WTC11 (cell line): Measurements from ENCODE around the gene GREB1. TPM values are rescaled to one million over a fixed set of nuclear protein-coding genes. Genes with fewer than 3 reads are reported as not detected.
A peak's percentile ranks its signal among the peaks of the same experiment; 100 is the strongest.

Experiments
- ATAC-seq: fragments of 200-7000 bp; cut with Tn5 transposase; 2 replicates; pipeline ENCODE4 v1.10.0; 2021; ENCODE audit warnings: mild to moderate bottlenecking, moderate library complexity
- CTCF ChIA-PET: fragments of 300-600 bp; sonication (Branson Sonifier 250); formaldehyde crosslinking; loops from one replicate; lab custom pipeline; 2021; ENCODE audit warnings: antibody characterized with exemption; lab: Charles Lee
- POLR2A ChIA-PET: fragments of 350-600 bp; sonication (Branson Sonifier 250); formaldehyde crosslinking; loops from one replicate; lab custom pipeline; 2021; ENCODE audit warnings: antibody characterized with exemption; lab: Charles Lee
- DNase-seq: peaks from one replicate; pipeline ENCODE4 v3.0.0; 2021; ENCODE audit warnings: low spot score
- H3K27ac Mint-ChIP-seq: 2 replicates; pipeline ENCODE4 v1.8.0; 2021; ENCODE audit warnings: mixed read lengths
- H3K27me3 Mint-ChIP-seq: 2 replicates; pipeline ENCODE4 v1.8.0; 2021; ENCODE audit warnings: low read depth, mild to moderate bottlenecking, moderate library complexity, mixed read lengths
- H3K36me3 Mint-ChIP-seq: 2 replicates; pipeline ENCODE4 v1.8.0; 2021; ENCODE audit warnings: mixed read lengths
- H3K4me1 Mint-ChIP-seq: 2 replicates; pipeline ENCODE4 v1.8.0; 2022; ENCODE audit warnings: mixed read lengths
- H3K4me3 Mint-ChIP-seq: 2 replicates; pipeline ENCODE4 v1.8.0; 2021; ENCODE audit warnings: mild to moderate bottlenecking, moderate library complexity, mixed read lengths
- H3K9me3 Mint-ChIP-seq: 2 replicates; pipeline ENCODE4 v1.8.0; 2021; ENCODE audit warnings: mixed read lengths
- IRF1 ChIP-seq: sonication (generic); formaldehyde crosslinking; IDR thresholded peaks from 2 replicates; pipeline ENCODE4 v1.8.0; 2023; ENCODE audit warnings: missing genetic modification reagents
- IRF2 ChIP-seq: sonication (generic); formaldehyde crosslinking; IDR thresholded peaks from 2 replicates; pipeline ENCODE4 v1.8.0; 2022; ENCODE audit warnings: low read depth, missing genetic modification reagents, borderline replicate concordance
- NFE2L1 ChIP-seq: sonication (generic); formaldehyde crosslinking; IDR thresholded peaks from 2 replicates; pipeline ENCODE4 v1.8.1; 2023; ENCODE audit warnings: missing genetic modification reagents
- TEAD1 ChIP-seq: sonication (generic); formaldehyde crosslinking; IDR thresholded peaks from 2 replicates; pipeline ENCODE4 v1.8.0; 2022; ENCODE audit warnings: mild to moderate bottlenecking, missing genetic modification reagents
- ZNF423 ChIP-seq: fragments of 250-450 bp; sonication (Bioruptor Pico); IDR thresholded peaks from 2 replicates; pipeline ENCODE4 v2.1.2; 2022; ENCODE audit warnings: mild to moderate bottlenecking, moderate library complexity
- total RNA-seq: library from RNA; stranded (reverse); gene quantifications from 3 replicates; pipeline ENCODE4 v1.2.3, GENCODE V29; 2021
- TF ChIP-seq, protein P1 (sequence below): sonication (generic); formaldehyde crosslinking; IDR thresholded peaks from 2 replicates; pipeline ENCODE4 v1.8.1; 2023; ENCODE audit warnings: mild to moderate bottlenecking, missing genetic modification reagents, borderline replicate concordance
- TF ChIP-seq, protein P2 (sequence below): fragments of 250-450 bp; sonication (Bioruptor Pico); IDR thresholded peaks from 2 replicates; pipeline ENCODE4 v1.9.0; 2021; ENCODE audit warnings: mild to moderate bottlenecking, borderline replicate concordance
- TF ChIP-seq, protein P3 (sequence below): sonication (generic); formaldehyde crosslinking; conservative IDR thresholded peaks from 2 replicates; pipeline ENCODE4 v1.8.1; 2022; ENCODE audit warnings: mild to moderate bottlenecking, missing genetic modification reagents

Gene GREB1
- total RNA-seq, 1 experiment from 2014 or later = 35.7 TPM

DNA sequence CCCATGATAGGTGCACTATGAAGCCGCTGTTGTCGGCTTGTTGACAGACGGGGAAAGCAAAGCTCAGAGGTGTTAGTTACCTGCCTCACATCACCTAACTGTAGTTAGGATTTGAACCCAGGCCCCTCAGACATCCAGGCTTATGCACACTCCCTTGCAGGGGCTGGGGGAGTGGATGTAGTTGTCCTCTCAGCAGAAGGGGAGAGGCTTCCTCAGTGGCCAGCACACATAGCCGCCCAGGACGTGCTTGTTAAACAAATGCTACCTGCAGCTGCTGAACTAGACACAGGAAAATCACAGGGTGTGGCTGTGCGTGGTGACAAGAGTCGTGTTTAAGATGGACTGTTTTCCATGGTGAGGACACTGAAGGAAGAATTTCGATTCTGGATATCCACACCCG lies 39.2 kb downstream of the GREB1 start (continued):
- TF ChIP-seq TEAD1 (CRISPR knock-in tag) = no peak

GRCh38 chr2:11573418-11574175 lies 39.8 kb downstream of the GREB1 start:
- Mint-ChIP-seq H3K36me3 (peaks cover 17% of the 10 kb centered on the region), H3K27ac (peak overlapping the region; percentile 86), H3K4me1 (peaks cover 41% of the 10 kb centered on the region), H3K9me3 (no peaks in the 10 kb centered on the region), H3K4me3 (no peak overlapping the region), H3K27me3 (no peaks in the 10 kb centered on the region)
- TF ChIP-seq ZNF423 (CRISPR knock-in tag) (peak; percentile 71), IRF1 (no peak)
- TF ChIP-seq, protein P1, sequence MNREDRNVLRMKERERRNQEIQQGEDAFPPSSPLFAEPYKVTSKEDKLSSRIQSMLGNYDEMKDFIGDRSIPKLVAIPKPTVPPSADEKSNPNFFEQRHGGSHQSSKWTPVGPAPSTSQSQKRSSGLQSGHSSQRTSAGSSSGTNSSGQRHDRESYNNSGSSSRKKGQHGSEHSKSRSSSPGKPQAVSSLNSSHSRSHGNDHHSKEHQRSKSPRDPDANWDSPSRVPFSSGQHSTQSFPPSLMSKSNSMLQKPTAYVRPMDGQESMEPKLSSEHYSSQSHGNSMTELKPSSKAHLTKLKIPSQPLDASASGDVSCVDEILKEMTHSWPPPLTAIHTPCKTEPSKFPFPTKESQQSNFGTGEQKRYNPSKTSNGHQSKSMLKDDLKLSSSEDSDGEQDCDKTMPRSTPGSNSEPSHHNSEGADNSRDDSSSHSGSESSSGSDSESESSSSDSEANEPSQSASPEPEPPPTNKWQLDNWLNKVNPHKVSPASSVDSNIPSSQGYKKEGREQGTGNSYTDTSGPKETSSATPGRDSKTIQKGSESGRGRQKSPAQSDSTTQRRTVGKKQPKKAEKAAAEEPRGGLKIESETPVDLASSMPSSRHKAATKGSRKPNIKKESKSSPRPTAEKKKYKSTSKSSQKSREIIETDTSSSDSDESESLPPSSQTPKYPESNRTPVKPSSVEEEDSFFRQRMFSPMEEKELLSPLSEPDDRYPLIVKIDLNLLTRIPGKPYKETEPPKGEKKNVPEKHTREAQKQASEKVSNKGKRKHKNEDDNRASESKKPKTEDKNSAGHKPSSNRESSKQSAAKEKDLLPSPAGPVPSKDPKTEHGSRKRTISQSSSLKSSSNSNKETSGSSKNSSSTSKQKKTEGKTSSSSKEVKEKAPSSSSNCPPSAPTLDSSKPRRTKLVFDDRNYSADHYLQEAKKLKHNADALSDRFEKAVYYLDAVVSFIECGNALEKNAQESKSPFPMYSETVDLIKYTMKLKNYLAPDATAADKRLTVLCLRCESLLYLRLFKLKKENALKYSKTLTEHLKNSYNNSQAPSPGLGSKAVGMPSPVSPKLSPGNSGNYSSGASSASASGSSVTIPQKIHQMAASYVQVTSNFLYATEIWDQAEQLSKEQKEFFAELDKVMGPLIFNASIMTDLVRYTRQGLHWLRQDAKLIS = no peak
- TF ChIP-seq, protein P2, sequence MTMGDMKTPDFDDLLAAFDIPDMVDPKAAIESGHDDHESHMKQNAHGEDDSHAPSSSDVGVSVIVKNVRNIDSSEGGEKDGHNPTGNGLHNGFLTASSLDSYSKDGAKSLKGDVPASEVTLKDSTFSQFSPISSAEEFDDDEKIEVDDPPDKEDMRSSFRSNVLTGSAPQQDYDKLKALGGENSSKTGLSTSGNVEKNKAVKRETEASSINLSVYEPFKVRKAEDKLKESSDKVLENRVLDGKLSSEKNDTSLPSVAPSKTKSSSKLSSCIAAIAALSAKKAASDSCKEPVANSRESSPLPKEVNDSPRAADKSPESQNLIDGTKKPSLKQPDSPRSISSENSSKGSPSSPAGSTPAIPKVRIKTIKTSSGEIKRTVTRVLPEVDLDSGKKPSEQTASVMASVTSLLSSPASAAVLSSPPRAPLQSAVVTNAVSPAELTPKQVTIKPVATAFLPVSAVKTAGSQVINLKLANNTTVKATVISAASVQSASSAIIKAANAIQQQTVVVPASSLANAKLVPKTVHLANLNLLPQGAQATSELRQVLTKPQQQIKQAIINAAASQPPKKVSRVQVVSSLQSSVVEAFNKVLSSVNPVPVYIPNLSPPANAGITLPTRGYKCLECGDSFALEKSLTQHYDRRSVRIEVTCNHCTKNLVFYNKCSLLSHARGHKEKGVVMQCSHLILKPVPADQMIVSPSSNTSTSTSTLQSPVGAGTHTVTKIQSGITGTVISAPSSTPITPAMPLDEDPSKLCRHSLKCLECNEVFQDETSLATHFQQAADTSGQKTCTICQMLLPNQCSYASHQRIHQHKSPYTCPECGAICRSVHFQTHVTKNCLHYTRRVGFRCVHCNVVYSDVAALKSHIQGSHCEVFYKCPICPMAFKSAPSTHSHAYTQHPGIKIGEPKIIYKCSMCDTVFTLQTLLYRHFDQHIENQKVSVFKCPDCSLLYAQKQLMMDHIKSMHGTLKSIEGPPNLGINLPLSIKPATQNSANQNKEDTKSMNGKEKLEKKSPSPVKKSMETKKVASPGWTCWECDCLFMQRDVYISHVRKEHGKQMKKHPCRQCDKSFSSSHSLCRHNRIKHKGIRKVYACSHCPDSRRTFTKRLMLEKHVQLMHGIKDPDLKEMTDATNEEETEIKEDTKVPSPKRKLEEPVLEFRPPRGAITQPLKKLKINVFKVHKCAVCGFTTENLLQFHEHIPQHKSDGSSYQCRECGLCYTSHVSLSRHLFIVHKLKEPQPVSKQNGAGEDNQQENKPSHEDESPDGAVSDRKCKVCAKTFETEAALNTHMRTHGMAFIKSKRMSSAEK (CRISPR knock-in tag) = no peak
- ChIA-PET CTCF (interaction anchor here (0.7 to 3.2 kb wide), 5 partner anchors 9 to 441 kb away, joined by 3 to 17 read pairs (median 7); no protein-coding TSS in a partner anchor), POLR2A (no interaction called here)
- DNase-seq = peak; percentile 43
- peak; percentile 84 for ATAC-seq

DNA sequence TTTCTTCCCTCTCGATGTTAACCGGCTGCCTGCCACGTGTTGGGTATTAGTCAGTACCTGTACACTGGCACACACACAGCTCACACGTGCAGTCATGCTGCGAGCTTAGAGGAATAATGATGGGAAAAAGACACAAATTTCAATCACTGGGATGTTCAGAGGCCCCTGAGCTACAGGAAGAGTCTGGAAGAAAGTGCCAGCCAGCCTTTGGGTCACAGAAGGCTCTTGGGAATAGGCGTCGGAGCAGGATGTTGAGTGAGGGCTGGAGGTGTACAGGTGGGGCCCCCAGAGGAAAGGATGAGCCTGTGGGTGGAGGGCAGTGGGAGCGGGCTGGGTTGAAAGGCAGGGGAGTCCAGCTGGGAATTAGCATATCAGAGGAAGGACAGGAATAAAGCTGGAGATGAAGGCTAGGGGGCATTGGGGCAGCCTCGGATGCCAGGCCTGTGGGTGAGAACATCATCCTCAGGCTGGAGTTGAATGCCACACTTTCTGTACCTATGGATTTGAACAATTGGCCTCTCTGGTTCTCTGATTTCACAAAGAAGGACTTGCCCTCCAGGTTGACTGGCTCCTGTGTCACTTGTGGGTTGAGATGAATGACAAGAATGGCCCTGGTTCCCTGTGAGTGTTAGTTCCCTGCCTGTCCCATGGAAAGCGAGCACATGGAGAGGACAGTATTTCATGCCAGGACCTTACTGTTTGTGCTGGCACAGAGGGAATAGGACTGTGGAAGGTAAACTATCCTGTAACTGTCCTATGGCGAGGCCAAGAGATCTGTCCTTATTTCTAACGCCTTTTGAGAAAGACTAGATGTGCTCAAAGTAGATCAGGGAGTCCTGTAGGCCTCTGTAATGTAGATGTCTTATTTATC lies 40.6 kb downstream of the GREB1 start:
- ATAC-seq (no peak), DNase-seq (no peak)
- ChIA-PET POLR2A (no interaction called here), CTCF (interaction anchor here (0.7 to 3.2 kb wide), 4 partner anchors 8 to 442 kb away, joined by 3 to 17 read pairs (median 10); no protein-coding TSS in a partner anchor)
- no peak for TF ChIP-seq NFE2L1 (CRISPR knock-in tag)
- TF ChIP-seq, protein P3, sequence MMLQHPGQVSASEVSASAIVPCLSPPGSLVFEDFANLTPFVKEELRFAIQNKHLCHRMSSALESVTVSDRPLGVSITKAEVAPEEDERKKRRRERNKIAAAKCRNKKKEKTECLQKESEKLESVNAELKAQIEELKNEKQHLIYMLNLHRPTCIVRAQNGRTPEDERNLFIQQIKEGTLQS = no peak
- TF ChIP-seq IRF2 (CRISPR knock-in tag) = no peak
- H3K4me1 Mint-ChIP-seq = peaks cover 43% of the 10 kb centered on the region
- H3K27ac Mint-ChIP-seq = no peak overlapping the region
- H3K9me3 Mint-ChIP-seq = no peaks in the 10 kb centered on the region
- peaks cover 22% of the 10 kb centered on the region for H3K36me3 Mint-ChIP-seq
- H3K27me3 Mint-ChIP-seq = no peaks in the 10 kb centered on the region
- H3K4me3 Mint-ChIP-seq = no peak overlapping the region
